Measurements from ENCODE around the gene ATG4A.
A peak's percentile ranks its signal among the peaks of the same experiment; 100 is the strongest.

ATG4A gene

DNA sequence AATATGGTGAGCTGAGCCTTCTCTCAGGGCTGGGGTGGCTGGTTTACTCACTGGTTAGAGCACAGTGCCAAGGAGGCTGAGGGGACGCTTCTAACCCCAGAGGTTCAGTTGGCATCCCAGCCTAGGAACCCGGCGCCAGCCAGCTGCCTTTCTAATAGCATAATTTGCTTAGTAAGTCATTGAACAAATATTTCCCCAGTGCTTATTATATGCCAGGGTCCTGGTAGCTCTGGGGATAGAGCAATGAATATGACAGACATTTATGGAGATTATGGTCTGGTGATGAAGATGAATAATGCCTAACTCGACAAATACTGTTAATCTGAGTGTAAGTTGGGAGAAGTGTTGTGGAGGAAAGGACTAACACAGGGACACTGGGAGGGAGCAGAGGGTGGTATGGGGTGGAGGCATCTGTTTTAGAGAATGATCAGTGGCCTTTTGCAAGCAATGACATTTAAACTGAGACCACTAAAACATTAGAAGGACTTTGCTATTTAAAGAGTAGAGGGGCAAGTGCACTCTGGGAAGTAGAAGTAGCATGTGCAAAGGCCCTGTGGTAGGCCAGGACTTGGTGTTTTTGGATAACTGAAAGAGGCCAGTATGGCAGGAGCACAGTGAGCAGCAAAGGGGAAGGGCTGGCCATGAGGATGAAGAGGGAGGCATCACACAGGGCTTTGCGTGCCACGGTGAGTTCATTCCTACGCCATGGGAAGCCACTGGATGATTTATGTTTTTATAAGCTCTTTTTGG is 71.9 kb downstream of the ATG4A start:
- no peak overlapping the region for H3K4me3 ChIP-seq (ENCODE audit: low read depth, low read length)
- DNase-seq (ENCODE audit: low read depth) = no peak
- TF ChIP-seq, protein P1, sequence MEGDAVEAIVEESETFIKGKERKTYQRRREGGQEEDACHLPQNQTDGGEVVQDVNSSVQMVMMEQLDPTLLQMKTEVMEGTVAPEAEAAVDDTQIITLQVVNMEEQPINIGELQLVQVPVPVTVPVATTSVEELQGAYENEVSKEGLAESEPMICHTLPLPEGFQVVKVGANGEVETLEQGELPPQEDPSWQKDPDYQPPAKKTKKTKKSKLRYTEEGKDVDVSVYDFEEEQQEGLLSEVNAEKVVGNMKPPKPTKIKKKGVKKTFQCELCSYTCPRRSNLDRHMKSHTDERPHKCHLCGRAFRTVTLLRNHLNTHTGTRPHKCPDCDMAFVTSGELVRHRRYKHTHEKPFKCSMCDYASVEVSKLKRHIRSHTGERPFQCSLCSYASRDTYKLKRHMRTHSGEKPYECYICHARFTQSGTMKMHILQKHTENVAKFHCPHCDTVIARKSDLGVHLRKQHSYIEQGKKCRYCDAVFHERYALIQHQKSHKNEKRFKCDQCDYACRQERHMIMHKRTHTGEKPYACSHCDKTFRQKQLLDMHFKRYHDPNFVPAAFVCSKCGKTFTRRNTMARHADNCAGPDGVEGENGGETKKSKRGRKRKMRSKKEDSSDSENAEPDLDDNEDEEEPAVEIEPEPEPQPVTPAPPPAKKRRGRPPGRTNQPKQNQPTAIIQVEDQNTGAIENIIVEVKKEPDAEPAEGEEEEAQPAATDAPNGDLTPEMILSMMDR (IDR thresholded peaks at IDR 0.05; ENCODE audit: insufficient read depth, low read depth, low read length, missing control alignments) = no peak

DNA sequence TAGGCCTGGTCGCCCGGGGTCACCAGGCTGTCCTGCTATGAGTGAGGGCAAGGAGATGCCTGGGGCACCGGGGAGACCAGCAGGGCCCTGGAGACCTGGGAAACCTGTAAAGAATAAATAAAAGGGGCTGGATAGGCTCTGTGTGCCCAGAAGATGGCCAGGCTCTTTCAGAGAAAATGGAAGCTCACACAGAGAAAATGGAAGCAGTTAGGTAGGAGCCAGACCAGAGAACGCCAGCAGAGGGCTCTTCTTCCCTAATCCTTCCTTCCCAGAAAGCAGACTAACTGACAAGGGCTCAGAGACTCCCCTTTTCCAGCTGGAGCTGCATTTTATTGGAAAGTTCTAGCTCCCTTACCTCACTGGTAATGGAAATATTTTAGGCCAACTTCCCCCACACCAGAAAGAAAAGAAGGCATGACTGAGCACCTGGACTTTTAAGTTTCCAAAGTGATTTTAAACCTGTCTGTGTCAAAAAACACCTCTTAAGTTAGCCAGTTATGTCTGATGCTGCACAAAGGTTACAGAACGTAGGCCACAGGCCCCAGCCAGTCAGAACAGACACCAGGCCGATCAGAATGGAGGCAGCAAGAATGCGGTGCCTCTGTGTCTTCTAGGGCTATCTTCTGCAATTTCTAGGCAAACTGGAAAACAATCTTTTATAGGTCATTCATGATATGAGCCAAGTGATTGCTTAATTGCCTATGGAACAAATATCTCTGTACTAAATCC is 74.0 kb downstream of the ATG4A start:
- no peak overlapping the region for H3K4me3 ChIP-seq (ENCODE audit: low read depth, low read length)
- TF ChIP-seq, protein P1 (IDR thresholded peaks at IDR 0.05; ENCODE audit: insufficient read depth, low read depth, low read length, missing control alignments) = no peak
- peak; percentile 0 for DNase-seq (ENCODE audit: low read depth)

DNA sequence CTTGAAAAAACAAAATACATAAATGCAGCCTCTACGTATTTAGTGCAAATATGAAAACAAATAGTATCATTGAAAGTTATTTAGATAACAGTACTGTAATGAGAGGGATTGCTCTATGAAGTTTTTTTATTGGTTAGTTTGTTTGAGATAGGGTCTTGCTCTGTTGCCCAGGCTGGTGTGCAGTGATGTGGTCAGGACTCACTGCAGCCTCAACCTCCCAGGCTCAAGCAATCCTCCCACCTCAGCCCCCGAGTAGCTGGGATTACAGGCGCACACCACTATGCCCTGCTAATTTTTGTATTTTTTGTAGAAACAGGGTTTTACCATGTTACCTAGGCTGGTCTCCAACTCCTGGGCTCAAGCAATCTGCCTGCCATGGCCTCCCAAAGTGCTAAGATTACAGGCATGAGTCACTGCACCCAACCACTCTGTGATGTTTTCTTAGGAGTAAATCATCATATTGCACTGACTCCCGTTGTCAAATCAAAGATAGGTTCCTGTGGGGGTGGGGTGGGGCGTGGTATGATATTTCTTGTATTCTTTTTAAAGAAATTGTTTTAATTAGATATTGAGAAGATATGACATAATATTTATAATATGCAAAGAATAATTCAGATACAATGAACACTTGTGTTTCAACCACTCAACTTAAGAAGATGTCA is 75.8 kb downstream of the ATG4A start:
- TF ChIP-seq, protein P1 (IDR thresholded peaks at IDR 0.05; ENCODE audit: insufficient read depth, low read depth, low read length, missing control alignments) = no peak
- no peak for DNase-seq (ENCODE audit: low read depth)
- H3K4me3 ChIP-seq (ENCODE audit: low read depth, low read length) = no peak overlapping the region

DNA sequence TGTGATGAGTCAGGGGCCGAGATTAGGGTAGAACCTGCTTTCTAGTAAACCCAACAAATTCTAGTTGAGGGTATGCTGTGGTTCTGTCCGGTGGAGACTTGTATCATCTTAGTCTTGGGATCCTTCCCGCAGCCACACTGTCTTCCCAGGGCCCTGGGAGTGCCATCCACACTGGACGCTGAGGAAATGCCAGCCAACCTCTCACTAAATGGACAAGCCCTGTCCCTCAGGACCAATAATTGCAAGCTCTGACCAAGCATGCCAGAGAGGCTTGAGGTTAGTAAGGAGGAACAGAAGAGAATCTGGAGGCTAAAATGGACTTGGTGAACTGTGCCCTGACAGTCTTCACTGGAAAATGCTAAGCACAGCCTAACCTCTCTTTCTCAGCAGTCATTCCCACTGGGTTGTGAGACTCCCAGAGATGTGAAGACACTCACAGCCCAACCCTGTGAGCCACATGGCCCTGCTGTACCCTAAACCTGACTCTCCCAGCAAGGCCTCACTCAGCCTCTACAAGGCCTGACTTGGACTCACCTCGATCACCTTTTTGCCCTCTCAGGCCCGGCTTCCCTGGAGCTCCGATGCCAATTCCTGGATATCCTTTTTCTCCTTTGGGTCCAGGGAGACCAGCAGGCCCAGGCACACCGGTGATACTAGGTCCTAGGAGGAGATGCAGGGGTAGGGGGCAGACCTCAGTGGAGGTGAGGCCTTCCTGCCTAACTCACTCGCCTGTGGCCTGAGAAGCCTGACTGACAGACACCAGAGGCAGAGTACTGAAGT is 77.6 kb downstream of the ATG4A start:
- no peak for DNase-seq (ENCODE audit: low read depth)
- TF ChIP-seq, protein P1 (IDR thresholded peaks at IDR 0.05; ENCODE audit: insufficient read depth, low read depth, low read length, missing control alignments) = no peak
- no peak overlapping the region for H3K4me3 ChIP-seq (ENCODE audit: low read depth, low read length)

DNA sequence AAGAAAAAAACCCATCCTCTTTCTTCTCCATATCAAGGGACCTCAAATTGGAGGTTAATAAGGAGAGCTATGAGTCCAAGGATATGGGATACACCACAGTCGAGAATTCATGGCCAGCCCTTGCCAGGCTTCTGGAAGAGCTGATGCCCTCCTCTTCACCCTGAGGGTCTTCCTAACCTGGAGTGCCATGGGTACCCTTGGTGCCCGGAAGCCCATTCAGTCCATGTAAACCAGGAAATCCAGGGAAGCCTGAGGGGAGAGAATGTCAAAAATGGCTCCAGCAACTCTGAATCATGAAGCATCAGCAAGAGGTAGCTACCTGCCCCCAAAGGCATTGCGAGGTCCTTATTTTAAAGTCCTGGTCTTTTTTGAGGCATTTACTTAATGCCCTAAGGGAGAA is 78.2 kb downstream of the ATG4A start:
- TF ChIP-seq, protein P1 (IDR thresholded peaks at IDR 0.05; ENCODE audit: insufficient read depth, low read depth, low read length, missing control alignments) = no peak
- H3K4me3 ChIP-seq (ENCODE audit: low read depth, low read length) = no peak overlapping the region
- DNase-seq (ENCODE audit: low read depth) = no peak

DNA sequence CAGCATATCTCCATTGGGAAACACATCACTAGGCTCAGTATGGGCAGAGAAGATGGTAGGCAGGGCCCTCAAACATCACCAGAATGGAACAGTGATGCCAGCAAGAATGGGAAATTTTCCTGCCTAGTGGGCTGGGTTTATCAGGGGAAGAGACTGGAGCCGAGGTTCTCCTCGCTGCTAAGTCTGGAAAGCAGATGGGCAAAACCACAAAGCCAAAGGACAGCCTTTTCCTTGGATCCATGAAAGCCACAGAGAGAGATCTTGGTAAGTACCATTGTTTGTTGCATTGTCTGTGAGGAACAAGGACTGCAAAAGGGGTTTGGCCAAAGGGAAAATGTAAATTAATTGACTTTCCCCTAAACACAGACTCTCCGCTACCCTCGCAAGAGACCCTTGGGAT is 80.1 kb downstream of the ATG4A start:
- no peak for DNase-seq (ENCODE audit: low read depth)
- TF ChIP-seq, protein P1 (IDR thresholded peaks at IDR 0.05; ENCODE audit: insufficient read depth, low read depth, low read length, missing control alignments) = no peak
- H3K4me3 ChIP-seq (ENCODE audit: low read depth, low read length) = no peak overlapping the region
